SK-N-SH treated with all-trans-retinoic acid at 6 μM for 48 hours (cell line): ENCODE measurements around the gene PRR33.

Experiments
- ARNTL ChIP-seq: fragments of 450-650 bp; formaldehyde crosslinking; IDR thresholded peaks from 2 replicates; pipeline ENCODE4 v1.5.0; 2020; ENCODE audit warnings: low read depth, mild to moderate bottlenecking, moderate library complexity, borderline replicate concordance
- CREB5 ChIP-seq: fragments of 250-450 bp; sonication (Bioruptor Pico); IDR thresholded peaks from 2 replicates; pipeline ENCODE4 v1.5.1; 2020; ENCODE audit warnings: low read depth, mild to moderate bottlenecking, moderate library complexity
- CSRNP3 ChIP-seq: fragments of 250-450 bp; sonication (Bioruptor Pico); IDR thresholded peaks from 2 replicates; pipeline ENCODE4 v1.5.1; 2021; ENCODE audit warnings: mild to moderate bottlenecking, moderate library complexity
- ESRRG ChIP-seq: fragments of 250-450 bp; sonication (Bioruptor Pico); IDR thresholded peaks from 2 replicates; pipeline ENCODE4 v1.6.1; 2021; ENCODE audit warnings: mild to moderate bottlenecking
- GLIS3 ChIP-seq: fragments of 250-450 bp; sonication (Bioruptor Pico); IDR thresholded peaks from 2 replicates; pipeline ENCODE4 v1.5.0; 2020; ENCODE audit warnings: mild to moderate bottlenecking, moderate library complexity
- PATZ1 ChIP-seq: fragments of 250-450 bp; sonication (Bioruptor Pico); IDR thresholded peaks from 2 replicates; pipeline ENCODE4 v1.8.0; 2020; ENCODE audit warnings: mild to moderate bottlenecking, moderate library complexity, borderline replicate concordance
- POU6F1 ChIP-seq: fragments of 250-450 bp; sonication (Bioruptor Pico); IDR thresholded peaks from 2 replicates; pipeline ENCODE4 v1.8.0; 2021; ENCODE audit warnings: low read depth, mild to moderate bottlenecking, moderate library complexity, borderline replicate concordance
- SNAI2 ChIP-seq: fragments of 250-450 bp; sonication (Bioruptor Pico); IDR thresholded peaks from 2 replicates; pipeline ENCODE4 v1.5.0; 2020; ENCODE audit warnings: mild to moderate bottlenecking, moderate library complexity
- TCF4 ChIP-seq: fragments of 250-450 bp; sonication (Bioruptor Pico); IDR thresholded peaks from 2 replicates; pipeline ENCODE4 v1.8.0; 2021; ENCODE audit warnings: mild to moderate bottlenecking, moderate library complexity, borderline replicate concordance
- ZFP3 ChIP-seq: fragments of 250-450 bp; sonication (Bioruptor Pico); IDR thresholded peaks from 2 replicates; pipeline ENCODE4 v1.5.0; 2020; ENCODE audit warnings: mild to moderate bottlenecking, moderate library complexity

GRCh38 chr11:1912289-1912878 lies 20.7 kb upstream of the PRR33 start:
- TF ChIP-seq CREB5 (CRISPR knock-in tag) (no peak), GLIS3 (CRISPR knock-in tag) (no peak), ARNTL (CRISPR knock-in tag) (no peak), PATZ1 (no peak), ESRRG (CRISPR knock-in tag) (no peak), POU6F1 (CRISPR knock-in tag) (no peak), CSRNP3 (CRISPR knock-in tag) (no peak), ZFP3 (no peak), SNAI2 (CRISPR knock-in tag) (no peak), TCF4 (CRISPR knock-in tag) (no peak)
